Measurements from ENCODE around the gene OTOGL.

- TF ChIP-seq CTCF (IDR thresholded peaks at IDR 0.05) (no peak), POLR2A (IDR thresholded peaks at IDR 0.05) (no peak)
Observed at GRCh38 chr12:80420075-80420474, 320.7 kb downstream of the OTOGL start.
